Uterus (tissue), 4 donors: Measurements from ENCODE around the gene GRIN3A. TPM values are rescaled to one million over a fixed set of nuclear protein-coding genes. Genes with fewer than 3 reads are reported as not detected.
A peak's percentile ranks its signal among the peaks of the same experiment; 100 is the strongest.

Experiments used
- DNase-seq, 2 donors: peaks; one replicate each; pipeline ENCODE4 v3.0.0-alpha.2; 2019 to 2020
- H3K27ac ChIP-seq, 2 donors: fragments of 200-600 bp; sonication (generic); 1 replicate in 1 of 2; 2 replicates in 1 of 2; pipeline ENCODE4 v1.5.1; 2016 to 2018
- H3K27me3 ChIP-seq, 2 donors: fragments of 200-600 bp; sonication (generic); one replicate each; pipeline ENCODE4 v1.5.1; 2018 to 2019; ENCODE audit warnings: control low read depth in 1 of 2
- H3K36me3 ChIP-seq, 2 donors: fragments of 200-600 bp; sonication (generic); one replicate each; pipeline ENCODE4 v1.5.1; 2019; ENCODE audit warnings: control low read depth in 1 of 2
- H3K4me1 ChIP-seq, 2 donors: fragments of 200-600 bp; sonication (generic); one replicate each; pipeline ENCODE4 v1.5.1; 2018 to 2019; ENCODE audit warnings: control low read depth in 1 of 2
- H3K4me3 ChIP-seq, 2 donors: fragments of 200-600 bp; sonication (generic); 1 replicate in 1 of 2; 2 replicates in 1 of 2; pipeline ENCODE4 v1.5.1; 2018 to 2019; ENCODE audit warnings: mild to moderate bottlenecking in 1 of 2
- H3K9me3 ChIP-seq, 2 donors: fragments of 200-600 bp; sonication (generic); one replicate each; pipeline ENCODE4 v1.5.1; 2019; ENCODE audit warnings: control low read depth in 1 of 2
- POLR2A ChIP-seq, 2 donors: fragments of 450-650 bp; IDR thresholded peaks; one replicate each; pipeline ENCODE4 v1.6.1; 2016; ENCODE audit warnings: antibody characterized with exemption in 2 of 2, mild to moderate bottlenecking in 1 of 2, moderate library complexity in 1 of 2
- intact Hi-C: fragments of 100-400 bp; cut with DNase I; formaldehyde crosslinking; loops from one replicate; pipeline ENCODE4 v1.15.1; 2023; ENCODE audit warnings: low total_unique reads
- total RNA-seq, 4 donors: library from RNA; depleted of rRNA in 3 of 4; stranded (reverse); fragments of >200 nt in 3 of 4; gene quantifications; one replicate each; pipeline versions ENCODE4 v1.1.0 to v1.2.4, GENCODE V29; 2014 to 2023
- TF ChIP-seq, protein P1 (sequence below), 4 experiments: fragments of 200-600 bp in 2 of 4; fragments of 450-650 bp in 2 of 4; sonication (generic) in 2 of 4; IDR thresholded peaks; one replicate each; pipeline ENCODE4 v1.5.1; 2016 to 2019; ENCODE audit warnings: antibody characterized with exemption in 4 of 4, mild to moderate bottlenecking in 2 of 4, moderate library complexity in 1 of 4
- donor health status: DM: yes; HTN: yes; CAD: no.

The GRIN3A gene
- total RNA-seq, 4 donors from 2014 or later = 5.9 TPM; not detected in 3

- no peak for DNase-seq
- H3K4me1 ChIP-seq = no peaks in the 10 kb centered on the region
- intact Hi-C loops = no loop called here
- no peak overlapping the region for H3K27ac ChIP-seq
- TF ChIP-seq, protein P1, sequence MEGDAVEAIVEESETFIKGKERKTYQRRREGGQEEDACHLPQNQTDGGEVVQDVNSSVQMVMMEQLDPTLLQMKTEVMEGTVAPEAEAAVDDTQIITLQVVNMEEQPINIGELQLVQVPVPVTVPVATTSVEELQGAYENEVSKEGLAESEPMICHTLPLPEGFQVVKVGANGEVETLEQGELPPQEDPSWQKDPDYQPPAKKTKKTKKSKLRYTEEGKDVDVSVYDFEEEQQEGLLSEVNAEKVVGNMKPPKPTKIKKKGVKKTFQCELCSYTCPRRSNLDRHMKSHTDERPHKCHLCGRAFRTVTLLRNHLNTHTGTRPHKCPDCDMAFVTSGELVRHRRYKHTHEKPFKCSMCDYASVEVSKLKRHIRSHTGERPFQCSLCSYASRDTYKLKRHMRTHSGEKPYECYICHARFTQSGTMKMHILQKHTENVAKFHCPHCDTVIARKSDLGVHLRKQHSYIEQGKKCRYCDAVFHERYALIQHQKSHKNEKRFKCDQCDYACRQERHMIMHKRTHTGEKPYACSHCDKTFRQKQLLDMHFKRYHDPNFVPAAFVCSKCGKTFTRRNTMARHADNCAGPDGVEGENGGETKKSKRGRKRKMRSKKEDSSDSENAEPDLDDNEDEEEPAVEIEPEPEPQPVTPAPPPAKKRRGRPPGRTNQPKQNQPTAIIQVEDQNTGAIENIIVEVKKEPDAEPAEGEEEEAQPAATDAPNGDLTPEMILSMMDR (IDR thresholded peaks at IDR 0.05) = no peak
- TF ChIP-seq POLR2A (IDR thresholded peaks at IDR 0.05) = no peak
- no peak overlapping the region for H3K4me3 ChIP-seq
- no peaks in the 10 kb centered on the region for H3K27me3 ChIP-seq
- H3K36me3 ChIP-seq = no peaks in the 10 kb centered on the region
- no peaks in the 10 kb centered on the region for H3K9me3 ChIP-seq
Observed at GRCh38 chr9:101618698-101619097, 119.7 kb downstream of the GRIN3A start.

DNA sequence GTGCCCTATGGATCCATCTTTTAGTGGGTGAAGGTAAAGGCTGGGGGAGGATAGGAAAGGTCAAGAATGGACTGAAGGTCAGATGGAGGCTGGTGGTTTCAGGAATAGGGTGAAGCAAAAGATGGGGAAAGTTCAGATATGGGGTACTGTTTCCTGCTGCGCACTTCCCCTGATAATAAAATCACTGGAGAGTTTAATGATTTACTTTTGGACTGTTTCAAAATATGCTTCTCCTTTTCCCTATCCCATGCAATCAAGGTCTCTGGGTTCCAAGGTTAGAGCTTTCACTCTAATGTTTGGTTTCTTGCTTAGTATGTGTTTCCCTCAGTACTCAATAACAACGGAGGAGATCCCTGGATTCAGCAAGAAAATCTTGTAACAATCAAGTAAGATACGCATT is 132.9 kb downstream of the GRIN3A start:
- no peak for DNase-seq
- TF ChIP-seq, protein P1 (IDR thresholded peaks at IDR 0.05) = no peak
- TF ChIP-seq POLR2A (IDR thresholded peaks at IDR 0.05) = no peak
- Histone ChIP-seq H3K36me3 (no peaks in the 10 kb centered on the region), H3K27me3 (no peaks in the 10 kb centered on the region), H3K9me3 (no peaks in the 10 kb centered on the region), H3K27ac (no peak overlapping the region), H3K4me3 (no peak overlapping the region), H3K4me1 (no peaks in the 10 kb centered on the region)
- intact Hi-C loops = no loop called here

- intact Hi-C loops = no loop called here
- no peak overlapping the region for H3K4me3 ChIP-seq
- no peaks in the 10 kb centered on the region for H3K4me1 ChIP-seq
- no peak for TF ChIP-seq POLR2A (IDR thresholded peaks at IDR 0.05)
- TF ChIP-seq, protein P1 (IDR thresholded peaks at IDR 0.05) = no peak
- no peaks in the 10 kb centered on the region for H3K9me3 ChIP-seq
- H3K36me3 ChIP-seq = no peaks in the 10 kb centered on the region
- DNase-seq = no peak
- no peak overlapping the region for H3K27ac ChIP-seq
- no peaks in the 10 kb centered on the region for H3K27me3 ChIP-seq
Observed at GRCh38 chr9:101604296-101604695, 134.2 kb downstream of the GRIN3A start.

GRCh38 chr9:101601904-101602765 is 136.3 kb downstream of the GRIN3A start:
- H3K27me3 ChIP-seq = no peaks in the 10 kb centered on the region
- H3K4me3 ChIP-seq = no peak overlapping the region
- no peak overlapping the region for H3K27ac ChIP-seq
- H3K9me3 ChIP-seq = no peaks in the 10 kb centered on the region
- H3K36me3 ChIP-seq = no peaks in the 10 kb centered on the region
- TF ChIP-seq POLR2A (IDR thresholded peaks at IDR 0.05) = no peak
- TF ChIP-seq, protein P1 (IDR thresholded peaks at IDR 0.05) = peak; percentile 39 to 59 (median 46)
- DNase-seq = no peak
- no peaks in the 10 kb centered on the region for H3K4me1 ChIP-seq
- intact Hi-C loops = no loop called here

- Histone ChIP-seq H3K4me1 (no peaks in the 10 kb centered on the region), H3K36me3 (no peaks in the 10 kb centered on the region), H3K27me3 (no peaks in the 10 kb centered on the region), H3K27ac (no peak within 1 kb of the TSS), H3K4me3 (no peak within 1 kb of the TSS), H3K9me3 (no peaks in the 10 kb centered on the region)
- TF ChIP-seq, protein P1 (IDR thresholded peaks at IDR 0.05) = no peak
- TF ChIP-seq POLR2A (IDR thresholded peaks at IDR 0.05) = no peak
- intact Hi-C loops = no loop called here
- DNase-seq = no peak
Observed at GRCh38 chr9:101594796-101595195, 143.7 kb downstream of the GRIN3A start, which contains the start of gene PPP3R2. Gene PPP3R2, minus strand, starts transcription at chr9:101594969. Its CDS starts 48 bp downstream, at chr9:101594921.
